SK-N-SH (cell line): ENCODE data around the gene RBMX2.
"Not testable (repeated sequence)": the region's sequence is repeated elsewhere in the genome, so short reads cannot be mapped to it uniquely, and the experiment has no call there.

Experiments
- CTCF ChIP-seq: fragments of 200-600 bp; sonication (generic); IDR thresholded peaks from 2 replicates; pipeline ENCODE4 v1.6.1; 2017; ENCODE audit warnings: antibody characterized with exemption, mild to moderate bottlenecking, moderate library complexity
- POLR2AphosphoS5 ChIP-seq: IDR thresholded peaks from 2 replicates; pipeline ENCODE4 v1.6.1; 2012; ENCODE audit warnings: low read depth, low read length

DNA sequence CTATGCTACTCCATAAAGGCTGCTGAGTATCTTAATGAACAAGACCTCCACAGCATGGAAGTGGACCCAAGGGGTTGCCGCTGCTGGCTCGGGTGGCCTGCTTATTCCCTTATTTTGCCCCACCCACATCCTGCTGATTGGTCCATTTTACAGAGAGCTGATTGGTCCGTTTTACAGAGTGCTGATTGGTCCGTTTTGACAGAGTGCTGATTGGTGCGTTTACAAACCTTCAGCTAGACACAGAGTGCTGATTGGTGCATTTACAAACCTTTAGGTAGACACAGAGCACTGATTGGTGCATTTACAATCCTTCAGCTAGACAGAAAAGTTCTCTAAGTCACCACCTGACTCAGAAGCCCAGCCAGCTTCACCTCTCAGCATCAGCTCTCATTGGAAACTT is 27.4 kb downstream of the RBMX2 start:
- TF ChIP-seq CTCF, POLR2AphosphoS5: not testable (repeated sequence)
